Measurements from ENCODE around the gene TBL2. TPM values are rescaled to one million over a fixed set of nuclear protein-coding genes. Genes with fewer than 3 reads are reported as not detected.
A peak's percentile ranks its signal among the peaks of the same experiment; 100 is the strongest.
"Not testable (repeated sequence)": the region's sequence is repeated elsewhere in the genome, so short reads cannot be mapped to it uniquely, and the experiment has no call there.

The TBL2 gene
- polyA plus RNA-seq, 3 donors from 2014 or later, result 19.3 to 32.4 (median 21.7) TPM

- H3K9me3 Mint-ChIP-seq, H3K27ac Mint-ChIP-seq, H3K4me3 Mint-ChIP-seq, DNase-seq, H3K4me1 Mint-ChIP-seq, H3K36me3 Mint-ChIP-seq: not testable (repeated sequence)
- peaks cover 12 to 22% (median 14%) of the 10 kb centered on the region in 3 donors for H3K27me3 Mint-ChIP-seq (ENCODE audit: low read depth in 3 of 3)
These were observed 36.6 kb upstream of the TBL2 start for GRCh38 chr7:73614937-73615336.

DNA sequence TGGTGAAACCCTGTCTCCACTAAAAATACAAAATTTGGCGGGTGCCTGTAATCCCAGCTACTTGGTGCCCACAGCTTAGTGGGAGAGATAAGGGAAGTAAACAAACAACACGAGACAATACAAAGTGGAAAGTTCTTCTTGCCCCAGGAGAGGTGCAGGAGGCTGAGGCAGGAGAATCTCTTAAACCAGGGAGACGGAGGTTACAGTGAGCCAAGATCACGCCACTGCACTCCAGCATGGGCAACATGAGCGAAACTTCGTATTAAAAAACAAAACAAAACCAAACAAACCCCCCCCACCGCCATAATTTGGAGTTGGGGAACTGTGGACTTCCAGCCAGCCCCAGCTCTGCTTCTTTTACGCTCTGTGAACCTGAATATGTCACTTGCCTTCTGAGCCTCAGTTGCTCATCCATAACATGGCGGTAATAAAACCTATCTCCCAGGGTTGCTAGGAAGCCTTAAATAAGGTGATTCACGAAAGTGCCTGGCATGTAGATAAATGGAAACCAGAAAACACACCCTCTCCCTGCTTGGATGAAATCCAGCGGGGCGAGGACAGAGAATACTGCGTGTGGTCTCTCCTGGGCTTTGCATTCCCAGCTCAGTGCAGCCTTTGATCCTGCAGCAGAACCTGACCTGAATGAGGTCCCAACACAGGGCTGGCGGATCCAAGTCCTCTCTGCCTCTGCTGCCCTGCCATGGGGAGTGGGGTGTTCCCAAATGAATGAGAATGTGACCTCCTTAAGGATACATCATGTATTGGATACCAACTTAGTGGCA, 35.8 kb upstream of the TBL2 start:
- H3K9me3 Mint-ChIP-seq, result no peaks in the 10 kb centered on the region
- no peak for DNase-seq
- no peaks in the 10 kb centered on the region for H3K36me3 Mint-ChIP-seq
- H3K4me1 Mint-ChIP-seq, result no peaks in the 10 kb centered on the region
- no peak overlapping the region for H3K4me3 Mint-ChIP-seq
- peaks cover 11 to 22% (median 13%) of the 10 kb centered on the region in 3 donors for H3K27me3 Mint-ChIP-seq (ENCODE audit: low read depth in 3 of 3)
- no peak overlapping the region for H3K27ac Mint-ChIP-seq

DNA sequence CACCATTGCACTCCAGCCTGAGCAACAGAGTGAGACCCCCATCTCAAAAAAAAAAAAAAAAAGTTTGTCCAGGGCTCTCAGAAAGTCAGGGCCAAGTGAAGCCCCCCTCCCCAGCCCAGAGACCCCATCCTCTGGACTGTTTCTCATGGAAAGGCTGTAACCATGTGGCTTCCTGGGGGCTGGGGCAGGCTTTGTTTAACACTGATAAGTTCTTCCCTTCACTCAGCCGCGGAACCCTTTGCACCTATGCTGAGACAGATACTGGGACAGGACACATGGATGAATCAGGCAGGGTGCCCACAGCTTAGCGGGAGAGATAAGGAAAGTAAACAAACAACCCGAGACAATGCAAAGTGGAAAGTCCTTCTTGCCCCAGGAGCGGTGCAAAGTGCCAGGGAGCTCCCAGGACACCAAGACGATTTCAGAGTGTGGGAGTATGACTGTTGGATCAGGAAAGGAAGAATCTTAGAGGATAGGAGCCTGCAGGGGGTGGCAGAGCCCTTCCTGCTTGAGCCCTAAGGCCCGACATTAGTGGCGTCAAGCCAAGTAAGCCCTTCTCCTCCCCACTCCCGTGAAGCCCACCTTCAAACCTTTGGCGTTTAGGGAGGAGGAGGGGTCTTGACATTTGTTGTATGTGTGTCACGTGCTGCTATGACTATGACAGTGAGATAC, 34.4 kb upstream of the TBL2 start:
- H3K36me3 Mint-ChIP-seq, result no peaks in the 10 kb centered on the region
- no peak overlapping the region for H3K4me3 Mint-ChIP-seq
- H3K27me3 Mint-ChIP-seq (ENCODE audit: low read depth in 3 of 3), result peaks cover 7 to 22% (median 10%) of the 10 kb centered on the region in 3 donors
- H3K9me3 Mint-ChIP-seq, result no peaks in the 10 kb centered on the region
- H3K4me1 Mint-ChIP-seq, result no peaks in the 10 kb centered on the region
- no peak overlapping the region for H3K27ac Mint-ChIP-seq
- DNase-seq, result no peak

DNA sequence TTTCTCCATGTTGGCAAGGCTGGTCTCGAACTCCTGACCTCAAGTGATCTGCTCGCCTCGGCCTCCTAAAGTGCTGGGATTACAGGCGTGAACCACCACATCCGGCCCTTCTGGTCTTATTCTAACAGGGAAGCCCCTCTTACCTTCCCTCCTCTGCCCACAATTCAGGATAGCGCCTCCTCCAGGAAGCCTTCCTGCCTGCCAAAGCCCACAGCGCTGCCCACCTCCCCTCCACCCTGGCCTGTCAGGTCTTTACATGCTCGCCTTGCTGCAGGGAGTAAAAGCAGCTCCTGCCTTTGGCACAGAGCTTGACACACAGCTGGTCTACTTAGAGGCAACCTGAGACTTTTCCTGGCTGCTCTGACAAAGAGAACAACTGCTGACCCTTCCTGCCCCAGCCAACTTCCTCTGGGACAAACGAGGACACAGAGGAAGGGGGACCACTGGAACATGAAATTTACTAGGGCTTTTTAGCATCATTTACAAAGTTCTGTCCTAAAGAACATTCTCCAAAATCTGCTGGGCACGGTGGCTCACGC, 32.7 kb upstream of the TBL2 start:
- Mint-ChIP-seq H3K36me3 (no peaks in the 10 kb centered on the region), H3K27me3 (ENCODE audit: low read depth in 3 of 3) (peaks cover 10 to 24% (median 12%) of the 10 kb centered on the region in 3 donors), H3K4me1 (no peaks in the 10 kb centered on the region), H3K9me3 (no peaks in the 10 kb centered on the region), H3K27ac (peak overlapping the region in 1 of 6 donors; percentile 58), H3K4me3 (no peak overlapping the region)
- DNase-seq, result no peak

DNA sequence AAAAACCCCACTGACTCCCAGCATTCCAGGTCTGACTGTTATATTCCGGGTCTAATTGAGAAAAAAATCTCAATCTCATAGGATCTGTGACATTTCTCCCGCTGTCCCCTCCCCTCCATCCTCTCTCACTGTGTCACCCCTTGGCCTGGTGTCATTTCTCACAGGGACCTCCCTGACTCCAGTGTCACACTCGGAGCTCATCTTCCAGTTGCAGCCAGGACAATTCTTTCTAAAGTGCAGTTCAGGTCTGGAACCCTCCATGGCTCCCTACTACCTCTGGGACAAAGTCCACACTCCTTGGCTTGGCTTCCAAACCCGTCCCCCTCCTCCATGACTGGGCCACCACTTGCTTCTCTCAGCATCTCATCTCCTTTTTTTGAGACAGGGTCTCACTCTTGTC, 31.7 kb upstream of the TBL2 start:
- DNase-seq, result no peak
- H3K27me3 Mint-ChIP-seq (ENCODE audit: low read depth in 3 of 3), result peaks cover 10 to 24% (median 14%) of the 10 kb centered on the region in 3 donors
- H3K27ac Mint-ChIP-seq, result no peak overlapping the region
- H3K9me3 Mint-ChIP-seq, result no peaks in the 10 kb centered on the region
- H3K4me3 Mint-ChIP-seq, result no peak overlapping the region
- H3K4me1 Mint-ChIP-seq, result no peaks in the 10 kb centered on the region
- H3K36me3 Mint-ChIP-seq, result no peaks in the 10 kb centered on the region

- DNase-seq, H3K4me3 Mint-ChIP-seq, H3K4me1 Mint-ChIP-seq, H3K36me3 Mint-ChIP-seq, H3K9me3 Mint-ChIP-seq, H3K27ac Mint-ChIP-seq: not testable (repeated sequence)
- peaks cover 4 to 20% (median 10%) of the 10 kb centered on the region in 3 donors for H3K27me3 Mint-ChIP-seq (ENCODE audit: low read depth in 3 of 3)
These were observed 29.3 kb upstream of the TBL2 start for GRCh38 chr7:73607692-73607983.

DNA sequence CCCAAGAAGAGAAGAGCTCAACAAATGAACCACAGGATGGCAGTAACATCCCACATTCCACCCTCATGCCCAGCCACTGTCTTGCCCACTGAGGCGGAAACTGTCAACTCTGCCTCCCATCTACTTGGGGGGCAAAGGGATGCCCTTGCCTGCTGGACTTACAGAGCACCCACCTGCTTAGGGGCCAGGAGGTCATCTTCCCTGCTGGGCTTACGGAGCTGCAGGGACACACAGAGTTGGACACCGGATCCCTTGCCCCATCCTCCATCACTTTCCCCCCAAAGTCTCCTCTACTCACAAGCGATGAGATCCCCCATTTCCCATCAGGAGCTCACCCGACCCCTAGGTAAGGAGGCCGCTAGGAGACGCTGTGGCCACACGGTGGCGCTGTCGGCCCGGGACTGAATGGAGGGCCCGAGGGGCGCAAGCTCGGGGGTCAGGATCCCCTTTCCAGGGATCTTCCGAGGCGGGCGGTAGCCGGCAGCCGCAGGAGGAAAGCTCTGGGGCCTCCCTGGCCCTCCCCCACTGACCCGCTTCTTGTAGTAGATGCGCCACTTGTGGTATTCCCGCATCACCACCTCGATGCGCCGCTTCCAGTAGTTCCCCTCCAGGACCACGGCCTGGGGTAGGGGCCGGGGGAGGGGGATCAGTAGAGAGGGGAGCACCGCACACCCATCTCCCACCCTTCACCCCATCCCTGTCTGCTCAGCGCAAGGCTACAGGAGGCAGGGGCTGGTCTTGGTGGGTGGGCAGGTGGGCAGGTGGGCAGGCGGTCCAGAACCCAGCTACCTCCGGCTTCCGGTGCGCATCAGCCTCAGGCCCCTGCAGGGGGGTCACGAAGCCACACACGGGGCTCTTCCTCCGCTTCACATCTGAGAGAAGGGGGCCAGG, 28.7 kb upstream of the TBL2 start:
- H3K4me3 Mint-ChIP-seq, result no peak overlapping the region

DNA sequence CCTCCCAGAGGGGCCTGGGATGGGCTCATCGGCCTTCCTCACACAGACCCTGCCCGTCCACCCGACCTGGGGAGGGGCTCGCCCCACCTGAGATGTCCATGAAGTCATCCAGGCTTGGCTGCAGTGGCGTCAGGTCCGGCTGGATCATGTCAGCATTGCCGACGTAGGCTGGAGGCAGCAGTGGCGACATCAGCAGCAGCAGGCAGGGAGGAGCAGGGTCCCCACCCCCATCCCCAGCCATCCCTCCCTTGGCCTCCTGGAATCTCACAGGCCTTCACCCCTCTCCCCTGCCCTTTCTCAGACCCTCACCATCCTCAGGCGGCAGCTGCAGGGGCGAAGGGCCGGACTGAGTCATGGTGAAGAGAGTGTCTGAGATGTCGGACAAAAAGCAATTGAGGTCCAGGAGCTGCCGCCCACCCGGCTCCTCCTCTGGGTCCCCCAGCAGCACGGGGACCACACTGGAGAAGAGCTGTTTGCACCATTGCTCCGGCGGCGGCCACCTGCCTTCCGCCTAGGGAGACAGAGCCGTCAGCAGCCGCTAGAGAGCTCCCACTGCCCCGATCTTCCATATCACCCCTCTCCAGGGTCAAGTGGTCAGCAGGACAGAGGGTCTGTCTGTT, 27.3 kb upstream of the TBL2 start:
- Mint-ChIP-seq H3K4me3 (no peak overlapping the region), H3K27me3 (ENCODE audit: low read depth in 3 of 3) (peaks cover 3 to 12% (median 9%) of the 10 kb centered on the region in 3 donors), H3K4me1 (no peaks in the 10 kb centered on the region), H3K9me3 (peaks cover 0 to 2% (median 0%) of the 10 kb centered on the region in 6 donors), H3K27ac (no peak overlapping the region), H3K36me3 (no peaks in the 10 kb centered on the region)
- DNase-seq, result no peak

More for the DNA sequence above, 28.7 kb upstream of the TBL2 start:
- Mint-ChIP-seq H3K4me1 (no peaks in the 10 kb centered on the region), H3K27me3 (ENCODE audit: low read depth in 3 of 3) (peaks cover 3 to 17% (median 9%) of the 10 kb centered on the region in 3 donors), H3K36me3 (no peaks in the 10 kb centered on the region), H3K27ac (no peak overlapping the region), H3K9me3 (peaks cover 0 to 1% (median 0%) of the 10 kb centered on the region in 6 donors)
- peak; percentile 58 to 66 (median 61) for DNase-seq

- no peaks in the 10 kb centered on the region for H3K4me1 Mint-ChIP-seq
- H3K36me3 Mint-ChIP-seq, result no peaks in the 10 kb centered on the region
- DNase-seq, result no peak
- no peak overlapping the region for H3K4me3 Mint-ChIP-seq
- peaks cover 0 to 2% (median 0%) of the 10 kb centered on the region in 6 donors for H3K9me3 Mint-ChIP-seq
- H3K27ac Mint-ChIP-seq, result peak overlapping the region in 1 of 6 donors; percentile 64
- H3K27me3 Mint-ChIP-seq (ENCODE audit: low read depth in 3 of 3), result peaks cover 0 to 9% (median 5%) of the 10 kb centered on the region in 3 donors
These were observed 24.6 kb upstream of the TBL2 start for GRCh38 chr7:73602721-73603651.

DNA sequence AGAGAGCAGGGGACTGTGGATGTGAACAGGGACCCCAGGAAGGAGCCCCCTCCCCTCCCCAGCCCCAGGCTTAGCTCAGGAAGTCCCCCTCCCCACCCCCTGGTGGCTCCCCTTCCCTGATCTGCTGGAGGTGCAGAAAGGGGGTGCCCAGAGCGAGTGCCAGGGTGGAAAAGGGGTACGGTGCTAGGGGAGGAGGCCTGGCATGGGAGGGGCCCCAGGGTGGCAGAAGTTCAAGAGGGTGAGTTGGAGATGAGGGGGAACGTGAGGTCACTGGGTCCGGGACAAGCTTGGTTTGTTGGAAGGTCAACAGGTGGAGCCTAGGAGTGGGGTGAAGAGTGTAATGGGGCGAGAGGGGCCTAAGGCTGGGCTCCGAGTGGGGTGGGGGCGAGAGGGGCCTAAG, 21.5 kb upstream of the TBL2 start:
- no peaks in the 10 kb centered on the region for H3K36me3 Mint-ChIP-seq
- peaks cover 0 to 2% (median 0%) of the 10 kb centered on the region in 6 donors for H3K9me3 Mint-ChIP-seq
- DNase-seq, result no peak
- H3K27ac Mint-ChIP-seq, result no peak overlapping the region
- no peaks in the 10 kb centered on the region for H3K4me1 Mint-ChIP-seq
- no peak overlapping the region for H3K4me3 Mint-ChIP-seq
- peaks cover 1 to 4% (median 3%) of the 10 kb centered on the region in 3 donors for H3K27me3 Mint-ChIP-seq (ENCODE audit: low read depth in 3 of 3)

- Mint-ChIP-seq H3K9me3 (peaks cover 0 to 2% (median 0%) of the 10 kb centered on the region in 6 donors), H3K4me3 (no peak overlapping the region), H3K4me1 (no peaks in the 10 kb centered on the region), H3K27me3 (ENCODE audit: low read depth in 3 of 3) (peaks cover 1 to 4% (median 3%) of the 10 kb centered on the region in 3 donors), H3K27ac (no peak overlapping the region), H3K36me3 (no peaks in the 10 kb centered on the region)
- DNase-seq, result no peak
These were observed 20.9 kb upstream of the TBL2 start for GRCh38 chr7:73599151-73599882.
